T1000 (cell line): ENCODE results near the gene MTM1.

Experiments used
- DNase-seq: peaks from one replicate; lab custom pipeline; 2025; ENCODE audit warnings: mixed read lengths; lab: John Stamatoyannopoulos, UW

MTM1 gene

GRCh38 chrX:150712619-150713018 is 144.2 kb downstream of the MTM1 start:
- DNase-seq = no peak

GRCh38 chrX:150715184-150715583 is 146.8 kb downstream of the MTM1 start:
- no peak for DNase-seq

GRCh38 chrX:150719621-150720020 is 151.2 kb downstream of the MTM1 start:
- DNase-seq = no peak
